ENCODE results near the gene TIAM1. TPM values are rescaled to one million over a fixed set of nuclear protein-coding genes. Genes with fewer than 3 reads are reported as not detected.

The TIAM1 gene
- total RNA-seq, 4 donors from 2014 or later, result 5.4 to 10.6 (median 6.0) TPM

- Histone ChIP-seq H3K36me3 (no peaks in the 10 kb centered on the region), H3K27me3 (peaks cover 0 to 4% (median 0%) of the 10 kb centered on the region in 4 donors), H3K4me3 (no peak overlapping the region), H3K27ac (replicated peaks in 1 of 4) (no peak overlapping the region), H3K9me3 (no peaks in the 10 kb centered on the region), H3K4me1 (no peaks in the 10 kb centered on the region)
- DNase-seq (ENCODE audit: extremely low spot score), result no peak
- WGBS, result 90% methylated on average over 2 of the region's 2 CpGs
- no peak for TF ChIP-seq POLR2A (IDR thresholded peaks at IDR 0.05; ENCODE audit: low read depth)
- intact Hi-C loops (cut with DNase I), result no loop called here
Measured at GRCh38 chr21:31352836-31353235, 8.8 kb upstream of the TIAM1 start.

- no peaks in the 10 kb centered on the region for H3K9me3 ChIP-seq
- no peak for DNase-seq (ENCODE audit: extremely low spot score)
- intact Hi-C loops (cut with DNase I), result no loop called here
- no peak overlapping the region for H3K27ac ChIP-seq (replicated peaks in 1 of 4)
- TF ChIP-seq POLR2AphosphoS5 (IDR thresholded peaks at IDR 0.05) (no peak), CTCF (IDR thresholded peaks at IDR 0.05) (no peak), EP300 (IDR thresholded peaks at IDR 0.05) (no peak), POLR2A (IDR thresholded peaks at IDR 0.05; ENCODE audit: low read depth) (no peak)
- H3K4me3 ChIP-seq, result no peak overlapping the region
- no peaks in the 10 kb centered on the region for H3K36me3 ChIP-seq
- 63% methylated on average over 3 of the region's 3 CpGs for WGBS
- H3K27me3 ChIP-seq, result peaks cover 0 to 9% (median 0%) of the 10 kb centered on the region in 4 donors
- H3K4me1 ChIP-seq, result no peaks in the 10 kb centered on the region
Measured at GRCh38 chr21:31351960-31352359, 7.9 kb upstream of the TIAM1 start.

GRCh38 chr21:31351438-31351837 is 7.4 kb upstream of the TIAM1 start:
- 70% methylated on average over 5 of the region's 5 CpGs for WGBS
- Histone ChIP-seq H3K27ac (replicated peaks in 1 of 4) (no peak overlapping the region), H3K9me3 (no peaks in the 10 kb centered on the region), H3K4me1 (no peaks in the 10 kb centered on the region), H3K4me3 (no peak overlapping the region), H3K36me3 (no peaks in the 10 kb centered on the region), H3K27me3 (peaks cover 0 to 13% (median 0%) of the 10 kb centered on the region in 4 donors)
- intact Hi-C loops (cut with DNase I), result no loop called here
- TF ChIP-seq EP300 (IDR thresholded peaks at IDR 0.05), result no peak
- TF ChIP-seq POLR2A (IDR thresholded peaks at IDR 0.05; ENCODE audit: low read depth), result no peak
- TF ChIP-seq POLR2AphosphoS5 (IDR thresholded peaks at IDR 0.05), result no peak
- no peak for TF ChIP-seq CTCF (IDR thresholded peaks at IDR 0.05)
- DNase-seq (ENCODE audit: extremely low spot score), result no peak

- Histone ChIP-seq H3K36me3 (no peaks in the 10 kb centered on the region), H3K4me3 (no peak overlapping the region), H3K9me3 (no peaks in the 10 kb centered on the region), H3K27me3 (peaks cover 0 to 30% (median under 1%) of the 10 kb centered on the region in 4 donors), H3K27ac (replicated peaks in 1 of 4) (no peak overlapping the region), H3K4me1 (peaks cover 0 to 3% (median under 1%) of the 10 kb centered on the region in 4 donors)
- intact Hi-C loops (cut with DNase I), result no loop called here
- TF ChIP-seq CTCF (IDR thresholded peaks at IDR 0.05), result no peak
- TF ChIP-seq EP300 (IDR thresholded peaks at IDR 0.05), result no peak
- no peak for TF ChIP-seq POLR2A (IDR thresholded peaks at IDR 0.05; ENCODE audit: low read depth)
- TF ChIP-seq POLR2AphosphoS5 (IDR thresholded peaks at IDR 0.05), result no peak
- WGBS, result 65% methylated on average over 4 of the region's 4 CpGs
- DNase-seq (ENCODE audit: extremely low spot score), result no peak
Measured at GRCh38 chr21:31349208-31349607, 5.1 kb upstream of the TIAM1 start.

- Histone ChIP-seq H3K27me3 (peaks cover 0 to 40% (median 2%) of the 10 kb centered on the region in 4 donors), H3K9me3 (no peaks in the 10 kb centered on the region), H3K36me3 (no peaks in the 10 kb centered on the region), H3K27ac (replicated peaks in 1 of 4) (no peak overlapping the region), H3K4me1 (peaks cover 0 to 10% (median 7%) of the 10 kb centered on the region in 4 donors), H3K4me3 (no peak overlapping the region)
- intact Hi-C loops (cut with DNase I), result no loop called here
- TF ChIP-seq POLR2A (IDR thresholded peaks at IDR 0.05; ENCODE audit: low read depth) (no peak), CTCF (IDR thresholded peaks at IDR 0.05) (no peak), POLR2AphosphoS5 (IDR thresholded peaks at IDR 0.05) (no peak), EP300 (IDR thresholded peaks at IDR 0.05) (no peak)
- DNase-seq (ENCODE audit: extremely low spot score), result no peak
- WGBS, result 91% methylated on average over 7 of the region's 7 CpGs
Measured at GRCh38 chr21:31348188-31348587, 4.1 kb upstream of the TIAM1 start.

All from esophagus muscularis mucosa (tissue), 4 donors.